ENCODE measurements around the gene INAFM2.

The INAFM2 gene

GRCh38 chr15:40289140-40289775 lies 34.2 kb upstream of the INAFM2 start:
- no peak for DNase-seq

DNA sequence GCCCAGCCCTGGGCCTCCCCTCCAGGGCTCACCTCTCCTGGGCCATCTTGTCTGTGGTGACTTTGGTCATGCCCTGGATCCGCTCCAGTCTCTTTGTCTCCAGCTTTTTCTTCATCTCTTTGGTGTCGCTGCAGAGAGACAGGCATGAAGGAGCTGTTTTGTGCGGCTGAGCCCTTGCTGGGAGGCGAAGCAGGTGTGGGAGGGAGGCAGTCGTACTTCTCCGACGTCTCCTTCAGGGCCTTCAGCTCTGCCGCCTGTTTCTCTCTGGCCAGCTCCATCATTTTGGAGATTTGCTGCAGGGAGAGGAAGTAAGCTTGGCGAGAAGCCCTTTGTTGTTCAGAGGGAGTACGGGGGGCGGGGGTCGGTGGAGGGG lies 33.0 kb upstream of the INAFM2 start:
- DNase-seq = no peak

- no peak for DNase-seq
Measured at GRCh38 chr15:40290918-40291574, 32.4 kb upstream of the INAFM2 start.

DNA sequence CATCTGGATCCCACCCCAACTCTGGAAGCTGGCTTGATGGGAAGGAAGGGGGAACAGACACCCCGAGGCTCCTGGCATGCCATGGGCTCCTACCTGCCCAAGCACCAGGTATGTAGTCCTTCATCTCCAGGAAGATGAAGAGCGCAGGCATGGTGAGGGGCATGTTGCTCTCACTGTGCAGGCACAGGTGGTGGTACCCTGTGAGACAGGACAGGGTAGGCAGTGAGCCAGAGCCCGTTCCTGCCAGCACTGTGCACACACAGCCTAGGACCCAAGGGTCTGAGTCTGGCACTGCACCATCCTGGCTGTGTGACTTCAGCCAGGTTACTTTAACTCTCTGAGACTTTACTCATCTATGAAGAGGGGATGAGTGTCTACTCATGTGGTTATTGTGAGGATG lies 31.2 kb upstream of the INAFM2 start:
- no peak for DNase-seq

- no peak for DNase-seq
Measured at GRCh38 chr15:40293006-40293405, 30.5 kb upstream of the INAFM2 start.

- DNase-seq = no peak
Measured at GRCh38 chr15:40293905-40294895, 29.3 kb upstream of the INAFM2 start.

DNA sequence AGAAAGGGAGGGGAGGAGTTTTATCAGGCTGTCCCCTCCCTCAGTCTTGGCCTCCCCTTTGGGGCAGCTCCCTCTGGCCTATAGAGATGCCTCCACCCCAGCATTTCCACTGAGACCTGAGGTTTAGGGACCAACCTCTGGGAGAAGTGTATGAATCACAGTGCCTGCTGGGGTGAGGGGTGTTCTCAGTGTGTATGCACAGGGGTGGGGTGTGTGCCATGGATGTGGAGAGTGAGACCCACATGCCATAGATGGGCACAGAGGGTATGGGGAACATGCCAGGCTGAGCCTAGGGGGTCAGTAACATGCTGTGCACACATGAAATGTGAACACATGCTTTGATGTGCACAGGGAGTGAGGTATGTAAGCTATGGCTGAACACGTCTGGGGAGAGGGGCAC lies 28.2 kb upstream of the INAFM2 start:
- DNase-seq = no peak

DNA sequence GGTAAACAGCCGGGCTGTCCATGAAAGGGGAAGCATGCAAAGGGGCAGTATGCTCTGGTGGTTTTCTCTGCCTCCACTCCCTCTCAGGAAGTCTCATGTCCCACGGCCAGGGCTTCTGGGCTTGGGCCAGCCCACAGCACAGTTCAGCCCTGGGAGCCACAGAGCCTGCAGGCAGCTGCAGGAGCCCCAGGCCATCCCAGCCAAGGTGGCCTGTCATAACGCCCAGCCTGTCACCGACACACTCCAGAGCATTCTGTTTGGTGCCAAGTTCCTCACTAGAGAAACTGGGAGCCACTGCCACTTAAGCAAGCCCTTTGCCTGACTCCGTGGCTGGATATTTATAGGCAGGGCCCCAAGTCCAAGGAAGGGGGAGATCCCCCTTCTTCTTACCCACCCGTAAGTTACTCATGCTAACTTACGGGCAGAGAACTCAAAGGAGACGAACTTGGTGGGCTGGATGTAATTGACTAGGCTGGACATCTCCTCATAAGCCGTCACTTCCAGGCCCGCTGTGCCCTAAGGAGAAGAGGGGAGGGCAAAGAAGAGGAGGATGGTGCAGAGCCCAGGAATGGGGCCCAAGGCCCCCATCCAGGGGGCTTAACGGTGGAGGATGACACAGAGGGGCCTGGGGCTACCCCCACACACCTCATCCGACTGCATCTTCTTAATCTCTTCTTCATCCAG lies 27.5 kb upstream of the INAFM2 start:
- DNase-seq = no peak

GRCh38 chr15:40296561-40297230 lies 26.8 kb upstream of the INAFM2 start:
- no peak for DNase-seq

- no peak for DNase-seq
Measured at GRCh38 chr15:40297356-40297755, 26.1 kb upstream of the INAFM2 start.

DNA sequence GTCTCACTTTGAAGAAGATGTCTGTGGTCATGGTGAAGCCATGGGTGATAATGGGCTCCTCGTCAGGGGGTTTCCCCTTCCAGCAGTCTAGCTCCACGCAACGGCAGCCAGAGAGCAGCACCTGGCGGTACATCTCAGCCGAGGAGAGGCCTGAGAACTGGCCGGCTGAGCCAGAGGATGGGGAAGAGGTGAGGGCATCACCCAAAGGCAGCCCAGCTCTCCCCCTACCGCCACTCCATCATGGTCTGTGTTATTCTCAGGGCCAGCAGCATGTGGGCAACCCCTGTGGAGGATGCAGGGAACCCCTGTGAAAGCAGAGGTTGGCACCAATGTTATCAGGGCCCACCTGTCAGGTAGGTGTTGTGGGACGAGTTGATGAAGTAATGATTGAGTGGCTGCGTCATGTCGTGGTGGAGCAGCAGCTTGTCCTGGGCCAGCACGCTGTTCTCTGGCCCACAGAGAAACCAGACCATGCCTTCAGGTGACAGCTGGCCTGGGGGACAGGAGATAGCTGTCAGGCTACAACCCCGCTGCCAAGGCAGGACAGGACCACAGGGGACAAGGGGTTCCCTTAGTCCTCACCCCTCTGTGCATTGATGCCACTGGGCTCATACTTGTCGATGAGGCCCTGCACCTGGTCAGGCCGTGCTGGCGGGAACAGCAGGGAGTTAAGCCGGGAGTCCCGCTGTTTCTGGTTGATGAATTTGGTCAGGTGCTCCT lies 25.1 kb upstream of the INAFM2 start:
- no peak for DNase-seq

GRCh38 chr15:40300367-40300766 lies 23.1 kb upstream of the INAFM2 start:
- DNase-seq = no peak

- no peak for DNase-seq
Measured at GRCh38 chr15:40300771-40301170, 22.7 kb upstream of the INAFM2 start.

- no peak for DNase-seq
Measured at GRCh38 chr15:40301467-40302179, 21.9 kb upstream of the INAFM2 start.

DNA sequence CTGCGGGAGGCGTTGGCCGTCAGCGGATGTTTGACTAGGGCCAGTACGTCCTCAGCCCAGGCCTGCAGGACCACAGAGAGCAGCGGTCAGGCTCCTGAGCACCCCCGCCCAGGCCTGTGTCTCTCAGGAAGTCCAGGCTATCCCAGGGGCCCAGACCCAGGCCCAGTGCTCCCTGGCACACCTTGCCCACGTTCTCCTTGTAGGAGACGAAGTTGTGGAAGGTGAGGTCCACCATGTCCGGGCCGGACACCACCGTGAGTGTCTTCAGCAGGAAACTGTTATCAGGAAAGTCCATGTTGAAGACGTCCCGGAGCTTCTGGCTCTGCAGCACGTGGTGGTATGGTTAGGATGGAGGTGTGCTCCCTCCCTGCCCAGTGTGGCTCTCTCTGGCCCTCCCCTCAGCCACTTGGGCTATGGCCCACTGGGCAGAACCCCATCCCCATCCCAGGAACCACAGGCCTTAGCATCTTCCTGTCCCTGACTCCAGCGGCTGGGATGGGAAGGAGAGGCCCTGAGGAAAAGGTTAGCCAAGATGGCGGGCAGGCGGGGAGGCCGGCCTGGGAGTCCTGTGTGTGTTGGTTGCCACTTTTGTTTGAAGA lies 21.1 kb upstream of the INAFM2 start:
- DNase-seq = no peak

GRCh38 chr15:40302981-40303380 lies 20.5 kb upstream of the INAFM2 start:
- DNase-seq = no peak

DNA sequence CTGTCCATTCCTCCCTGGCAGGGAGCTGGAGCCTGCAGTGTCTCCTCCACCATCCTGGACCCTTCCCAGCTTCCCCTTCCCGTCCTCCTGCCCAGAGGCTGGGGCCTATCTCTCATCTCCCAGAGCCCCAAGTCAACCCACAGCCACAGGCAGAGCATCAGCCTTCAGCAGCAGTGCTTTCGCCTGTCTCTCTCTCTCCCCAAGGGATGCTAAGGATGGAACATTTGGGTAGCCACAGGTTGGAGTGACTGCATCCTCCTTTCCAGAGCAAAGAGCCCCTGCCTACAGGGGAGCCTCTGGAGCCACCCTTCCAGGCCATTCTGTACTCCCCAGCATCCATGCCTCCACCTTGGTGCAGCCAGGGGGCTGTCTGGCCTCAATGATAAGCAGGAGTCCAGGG lies 19.9 kb upstream of the INAFM2 start:
- no peak for DNase-seq

GRCh38 chr15:40305281-40305680 lies 18.2 kb upstream of the INAFM2 start:
- DNase-seq = no peak

- peak; percentile 30 for DNase-seq
Measured at GRCh38 chr15:40306371-40306770, 17.1 kb upstream of the INAFM2 start.

DNA sequence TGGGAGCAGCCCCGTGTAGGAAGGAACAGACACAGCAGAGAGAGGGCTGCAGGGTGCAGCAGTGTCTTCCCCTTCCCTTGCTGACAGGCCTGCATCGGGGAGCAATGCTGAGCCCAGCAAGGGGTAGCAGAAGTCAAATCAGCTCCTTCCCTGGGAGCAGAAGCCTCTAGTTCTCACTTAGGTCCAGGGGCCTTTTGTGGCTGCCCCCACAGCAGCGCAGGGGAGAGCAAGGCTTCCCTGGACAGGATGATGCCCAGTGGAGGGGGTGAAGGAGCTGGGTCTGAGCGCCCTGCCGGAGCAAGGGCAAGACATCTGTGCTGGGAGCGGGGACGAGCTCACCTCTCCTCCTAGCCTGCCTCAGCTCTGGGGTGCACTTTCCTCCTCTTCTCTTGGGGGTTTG lies 16.6 kb upstream of the INAFM2 start:
- DNase-seq = peak; percentile 46

All from hematopoietic multipotent progenitor cell treated with erythropoietin and hydrocortisone succinate and interleukin-3 and kit ligand, for 4 days (in vitro differentiated cells).